HEK293 (cell line): ENCODE results near the gene INPP5F.

Experiments
- GLIS2 ChIP-seq: fragments of 450-650 bp; formaldehyde crosslinking; IDR thresholded peaks from 2 replicates; pipeline ENCODE4 v1.5.1; 2016; ENCODE audit warnings: missing biosample characterization, missing genetic modification characterization
- INSM2 ChIP-seq: fragments of 450-650 bp; formaldehyde crosslinking; IDR thresholded peaks from 2 replicates; pipeline ENCODE4 v1.5.1; 2016; ENCODE audit warnings: missing biosample characterization, missing genetic modification characterization
- KLF10 ChIP-seq: fragments of 450-650 bp; IDR thresholded peaks from 2 replicates; pipeline ENCODE4 v1.5.1; 2018; ENCODE audit warnings: missing biosample characterization, mild to moderate bottlenecking, missing genetic modification characterization
- KLF8 ChIP-seq: fragments of 450-650 bp; formaldehyde crosslinking; IDR thresholded peaks from 2 replicates; pipeline ENCODE4 v1.5.1; 2016; ENCODE audit warnings: missing biosample characterization, missing genetic modification characterization
- PRDM1 ChIP-seq: fragments of 450-650 bp; formaldehyde crosslinking; IDR thresholded peaks from 2 replicates; pipeline ENCODE4; 2016; ENCODE audit warnings: missing biosample characterization, missing genetic modification characterization
- RBAK ChIP-seq: fragments of 450-650 bp; formaldehyde crosslinking; IDR thresholded peaks from 2 replicates; pipeline ENCODE4 v1.5.1; 2016; ENCODE audit warnings: missing biosample characterization, missing genetic modification characterization
- SP2 ChIP-seq: fragments of 450-650 bp; formaldehyde crosslinking; IDR thresholded peaks from 2 replicates; pipeline ENCODE4 v1.5.1; 2016; ENCODE audit warnings: missing biosample characterization, missing genetic modification characterization
- SP3 ChIP-seq: fragments of 450-650 bp; formaldehyde crosslinking; IDR thresholded peaks from 2 replicates; pipeline ENCODE4 v1.5.1; 2016; ENCODE audit warnings: missing biosample characterization, missing genetic modification characterization
- SP7 ChIP-seq: fragments of 450-650 bp; formaldehyde crosslinking; IDR thresholded peaks from 2 replicates; pipeline ENCODE4 v1.5.1; 2016; ENCODE audit warnings: missing biosample characterization, missing genetic modification characterization
- YY2 ChIP-seq: fragments of 450-650 bp; formaldehyde crosslinking; IDR thresholded peaks from 2 replicates; pipeline ENCODE4 v1.5.1; 2016; ENCODE audit warnings: missing biosample characterization, missing genetic modification characterization
- ZBTB48 ChIP-seq: fragments of 450-650 bp; formaldehyde crosslinking; IDR thresholded peaks from 2 replicates; pipeline ENCODE4 v1.5.1; 2016; ENCODE audit warnings: missing biosample characterization, missing genetic modification characterization
- ZBTB8A ChIP-seq: fragments of 450-650 bp; formaldehyde crosslinking; IDR thresholded peaks from 2 replicates; pipeline ENCODE4 v1.5.1; 2016; ENCODE audit warnings: missing biosample characterization, missing genetic modification characterization
- ZIC2 ChIP-seq: fragments of 450-650 bp; formaldehyde crosslinking; IDR thresholded peaks from 2 replicates; pipeline ENCODE4 v1.5.1; 2016; ENCODE audit warnings: missing biosample characterization, missing genetic modification characterization
- ZNF138 ChIP-seq: fragments of 450-650 bp; formaldehyde crosslinking; IDR thresholded peaks from 2 replicates; pipeline ENCODE4 v1.5.1; 2016; ENCODE audit warnings: missing biosample characterization, missing genetic modification characterization, borderline replicate concordance
- ZNF362 ChIP-seq: fragments of 450-650 bp; formaldehyde crosslinking; IDR thresholded peaks from 2 replicates; pipeline ENCODE4 v1.5.1; 2016; ENCODE audit warnings: missing biosample characterization, missing genetic modification characterization
- ZNF37A ChIP-seq: fragments of 450-650 bp; IDR thresholded peaks from 2 replicates; pipeline ENCODE4 v1.5.1; 2018; ENCODE audit warnings: missing biosample characterization, missing genetic modification characterization
- ZNF423 ChIP-seq: fragments of 450-650 bp; formaldehyde crosslinking; IDR thresholded peaks from 2 replicates; pipeline ENCODE4 v1.5.1; 2016; ENCODE audit warnings: missing biosample characterization, missing genetic modification characterization
- ZNF488 ChIP-seq: fragments of 450-650 bp; formaldehyde crosslinking; IDR thresholded peaks from 2 replicates; pipeline ENCODE4 v1.5.1; 2016; ENCODE audit warnings: missing biosample characterization, missing genetic modification characterization
- ZNF510 ChIP-seq: fragments of 450-650 bp; formaldehyde crosslinking; IDR thresholded peaks from 2 replicates; pipeline ENCODE4 v1.5.1; 2018; ENCODE audit warnings: mild to moderate bottlenecking, missing genetic modification characterization, missing biosample characterization; ENCODE audit not compliant: insufficient replicate concordance
- ZNF514 ChIP-seq: fragments of 450-650 bp; formaldehyde crosslinking; IDR thresholded peaks from 2 replicates; pipeline ENCODE4 v1.5.1; 2016; ENCODE audit warnings: missing biosample characterization, missing genetic modification characterization
- ZNF558 ChIP-seq: fragments of 450-650 bp; formaldehyde crosslinking; IDR thresholded peaks from 2 replicates; pipeline ENCODE4 v1.5.1; 2016; ENCODE audit warnings: missing biosample characterization, missing genetic modification characterization
- ZNF580 ChIP-seq: fragments of 450-650 bp; formaldehyde crosslinking; IDR thresholded peaks from 2 replicates; pipeline ENCODE4 v1.5.1; 2016; ENCODE audit warnings: missing biosample characterization, missing genetic modification characterization
- ZNF623 ChIP-seq: fragments of 450-650 bp; formaldehyde crosslinking; IDR thresholded peaks from 2 replicates; pipeline ENCODE4 v1.5.1; 2016; ENCODE audit warnings: missing biosample characterization, missing genetic modification characterization
- ZNF629 ChIP-seq: fragments of 450-650 bp; formaldehyde crosslinking; IDR thresholded peaks from 2 replicates; pipeline ENCODE4 v1.5.1; 2017; ENCODE audit warnings: missing biosample characterization, missing genetic modification characterization
- ZNF664 ChIP-seq: fragments of 450-650 bp; formaldehyde crosslinking; IDR thresholded peaks from 2 replicates; pipeline ENCODE4 v1.5.1; 2016; ENCODE audit warnings: missing biosample characterization, missing genetic modification characterization
- ZNF670 ChIP-seq: fragments of 450-650 bp; formaldehyde crosslinking; IDR thresholded peaks from 2 replicates; pipeline ENCODE4 v1.5.1; 2016; ENCODE audit warnings: missing biosample characterization, missing genetic modification characterization, low read depth
- ZNF677 ChIP-seq: fragments of 450-650 bp; IDR thresholded peaks from 2 replicates; pipeline ENCODE4 v1.5.0; 2018; ENCODE audit warnings: missing biosample characterization, mild to moderate bottlenecking, missing genetic modification characterization, moderate library complexity
- ZSCAN30 ChIP-seq: fragments of 450-650 bp; IDR thresholded peaks from 2 replicates; pipeline ENCODE4 v1.5.1; 2018; ENCODE audit warnings: missing biosample characterization, mild to moderate bottlenecking, missing genetic modification characterization, moderate library complexity
- ZSCAN4 ChIP-seq: fragments of 450-650 bp; formaldehyde crosslinking; IDR thresholded peaks from 2 replicates; pipeline ENCODE4 v1.5.1; 2017; ENCODE audit warnings: missing biosample characterization, missing genetic modification characterization
- TF ChIP-seq, protein P1 (sequence below): fragments of 450-650 bp; formaldehyde crosslinking; IDR thresholded peaks from 2 replicates; pipeline ENCODE4 v1.5.1; 2016; ENCODE audit warnings: missing biosample characterization, missing genetic modification characterization
- TF ChIP-seq, protein P2 (sequence below): fragments of 450-650 bp; formaldehyde crosslinking; IDR thresholded peaks from 2 replicates; pipeline ENCODE4 v1.5.1; 2017; ENCODE audit warnings: missing biosample characterization, missing genetic modification characterization

The INPP5F gene

GRCh38 chr10:119725828-119726675 is at the start of gene INPP5F (continued):
- 0 out of 2 replicates have a peak, but pooled peaks have one; percentile 35 for TF ChIP-seq ZNF677 (tag by site-specific recombination)
- TF ChIP-seq GLIS2 (tag by site-specific recombination): peak; percentile 87
- 0 out of 2 replicates have a peak, but pooled peaks have one; percentile 6 for TF ChIP-seq ZIC2 (tag by site-specific recombination)
- peak; percentile 88 for TF ChIP-seq ZBTB8A (tag by site-specific recombination)
- TF ChIP-seq ZNF514 (tag by site-specific recombination): no peak
- TF ChIP-seq, protein P1, sequence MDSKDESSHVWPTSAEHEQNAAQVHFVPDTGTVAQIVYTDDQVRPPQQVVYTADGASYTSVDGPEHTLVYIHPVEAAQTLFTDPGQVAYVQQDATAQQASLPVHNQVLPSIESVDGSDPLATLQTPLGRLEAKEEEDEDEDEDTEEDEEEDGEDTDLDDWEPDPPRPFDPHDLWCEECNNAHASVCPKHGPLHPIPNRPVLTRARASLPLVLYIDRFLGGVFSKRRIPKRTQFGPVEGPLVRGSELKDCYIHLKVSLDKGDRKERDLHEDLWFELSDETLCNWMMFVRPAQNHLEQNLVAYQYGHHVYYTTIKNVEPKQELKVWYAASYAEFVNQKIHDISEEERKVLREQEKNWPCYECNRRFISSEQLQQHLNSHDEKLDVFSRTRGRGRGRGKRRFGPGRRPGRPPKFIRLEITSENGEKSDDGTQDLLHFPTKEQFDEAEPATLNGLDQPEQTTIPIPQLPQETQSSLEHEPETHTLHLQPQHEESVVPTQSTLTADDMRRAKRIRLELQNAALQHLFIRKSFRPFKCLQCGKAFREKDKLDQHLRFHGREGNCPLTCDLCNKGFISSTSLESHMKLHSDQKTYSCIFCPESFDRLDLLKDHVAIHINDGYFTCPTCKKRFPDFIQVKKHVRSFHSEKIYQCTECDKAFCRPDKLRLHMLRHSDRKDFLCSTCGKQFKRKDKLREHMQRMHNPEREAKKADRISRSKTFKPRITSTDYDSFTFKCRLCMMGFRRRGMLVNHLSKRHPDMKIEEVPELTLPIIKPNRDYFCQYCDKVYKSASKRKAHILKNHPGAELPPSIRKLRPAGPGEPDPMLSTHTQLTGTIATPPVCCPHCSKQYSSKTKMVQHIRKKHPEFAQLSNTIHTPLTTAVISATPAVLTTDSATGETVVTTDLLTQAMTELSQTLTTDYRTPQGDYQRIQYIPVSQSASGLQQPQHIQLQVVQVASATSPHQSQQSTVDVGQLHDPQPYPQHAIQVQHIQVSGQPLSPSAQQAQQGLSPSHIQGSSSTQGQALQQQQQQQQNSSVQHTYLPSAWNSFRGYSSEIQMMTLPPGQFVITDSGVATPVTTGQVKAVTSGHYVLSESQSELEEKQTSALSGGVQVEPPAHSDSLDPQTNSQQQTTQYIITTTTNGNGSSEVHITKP (tag by site-specific recombination): peak; percentile 68
- no peak for TF ChIP-seq ZNF664 (tag by site-specific recombination)
- TF ChIP-seq, protein P2, sequence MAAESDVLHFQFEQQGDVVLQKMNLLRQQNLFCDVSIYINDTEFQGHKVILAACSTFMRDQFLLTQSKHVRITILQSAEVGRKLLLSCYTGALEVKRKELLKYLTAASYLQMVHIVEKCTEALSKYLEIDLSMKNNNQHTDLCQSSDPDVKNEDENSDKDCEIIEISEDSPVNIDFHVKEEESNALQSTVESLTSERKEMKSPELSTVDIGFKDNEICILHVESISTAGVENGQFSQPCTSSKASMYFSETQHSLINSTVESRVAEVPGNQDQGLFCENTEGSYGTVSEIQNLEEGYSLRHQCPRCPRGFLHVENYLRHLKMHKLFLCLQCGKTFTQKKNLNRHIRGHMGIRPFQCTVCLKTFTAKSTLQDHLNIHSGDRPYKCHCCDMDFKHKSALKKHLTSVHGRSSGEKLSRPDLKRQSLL (tag by site-specific recombination): no peak
- TF ChIP-seq ZNF510: no peak
- peak; percentile 100 for TF ChIP-seq SP3 (tag by site-specific recombination)
- no peak for TF ChIP-seq ZNF138
- TF ChIP-seq KLF10 (tag by site-specific recombination): no peak
- TF ChIP-seq SP7: no peak
- no peak for TF ChIP-seq ZNF558 (tag by site-specific recombination)
- no peak for TF ChIP-seq INSM2 (tag by site-specific recombination)
- TF ChIP-seq ZNF629 (tag by site-specific recombination): no peak; the same call in 1 of the 2 replicates
- TF ChIP-seq ZBTB48 (tag by site-specific recombination): no peak
- peak; percentile 99 for TF ChIP-seq KLF8
- no peak for TF ChIP-seq ZNF488
- TF ChIP-seq ZNF580 (tag by site-specific recombination): no peak
- TF ChIP-seq ZSCAN30: 0 out of 2 replicates have a peak, but pooled peaks have one; percentile 63
- TF ChIP-seq ZNF423 (tag by site-specific recombination): no peak
- no peak for TF ChIP-seq ZSCAN4 (tag by site-specific recombination)
- no peak for TF ChIP-seq YY2 (tag by site-specific recombination)
- TF ChIP-seq SP2 (tag by site-specific recombination): peak; percentile 98
- no peak for TF ChIP-seq ZNF670 (tag by site-specific recombination)
- 0 out of 2 replicates have a peak, but pooled peaks have one; percentile 17 for TF ChIP-seq ZNF37A (tag by site-specific recombination)
- no peak for TF ChIP-seq ZNF362
- no peak for TF ChIP-seq RBAK (tag by site-specific recombination)
- 0 out of 2 replicates have a peak, but pooled peaks have one; percentile 21 for TF ChIP-seq PRDM1 (tag by site-specific recombination)
- TF ChIP-seq ZNF623 (tag by site-specific recombination): no peak
